T-helper 9 cell (primary cell): Measurements from ENCODE around the gene JHY.

Experiments
- DNase-seq: peaks from one replicate; pipeline ENCODE4 v3.0.0-alpha.2; 2020

Gene JHY

GRCh38 chr11:122954455-122954854 lies 71.9 kb downstream of the JHY start:
- DNase-seq: no peak

DNA sequence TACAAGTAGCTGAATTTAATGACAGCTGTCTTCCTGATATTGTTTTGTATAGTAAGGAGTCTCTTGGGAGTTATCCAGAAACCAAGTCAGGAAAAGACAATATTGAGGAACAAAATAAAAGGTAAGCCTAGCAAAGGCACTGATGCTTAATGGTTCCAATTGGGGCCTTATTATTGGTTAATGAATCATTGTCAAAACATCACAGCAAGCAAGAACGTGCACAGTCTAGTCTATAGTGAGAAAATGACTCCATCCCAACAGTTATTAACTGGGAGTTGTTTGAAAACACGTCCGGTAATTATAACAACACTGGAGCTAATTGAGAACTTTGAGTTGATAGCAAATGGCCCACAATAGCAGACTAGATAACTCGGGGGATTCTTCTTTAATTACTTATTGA lies 81.4 kb downstream of the JHY start:
- no peak for DNase-seq

DNA sequence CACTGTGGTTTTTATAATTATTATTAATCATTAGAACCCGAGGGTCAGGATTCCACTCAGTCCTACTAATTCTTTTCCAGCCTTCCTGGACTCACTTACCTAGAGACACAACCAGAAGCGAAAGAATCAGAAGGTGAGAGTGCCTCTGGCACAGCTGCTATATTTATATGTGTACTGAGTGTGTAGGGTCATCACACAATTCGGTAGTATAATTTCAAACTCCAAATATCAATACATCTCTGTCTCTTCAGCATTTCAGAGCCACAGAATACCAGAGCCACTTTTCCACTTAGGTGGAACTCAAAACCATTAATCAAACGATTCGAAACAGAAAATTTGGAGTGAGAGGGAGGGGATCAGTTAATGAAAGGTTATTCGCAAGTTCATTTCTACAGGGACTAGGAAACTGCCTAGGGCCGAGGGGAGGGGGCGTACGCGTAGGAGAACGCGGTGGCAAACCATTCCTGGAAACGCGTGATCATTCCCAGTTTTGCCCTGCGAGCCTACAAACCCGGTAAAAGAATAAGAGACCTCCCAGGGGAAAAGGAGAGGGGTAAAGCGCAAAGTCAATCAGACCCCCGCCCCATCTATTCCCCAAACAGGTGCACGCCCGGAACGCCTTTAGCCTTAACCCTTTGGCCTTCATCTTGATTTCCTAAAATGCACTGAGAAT lies 93.6 kb downstream of the JHY start:
- DNase-seq: no peak

- no peak for DNase-seq
These were observed 94.3 kb downstream of the JHY start for GRCh38 chr11:122976734-122977469.

DNA sequence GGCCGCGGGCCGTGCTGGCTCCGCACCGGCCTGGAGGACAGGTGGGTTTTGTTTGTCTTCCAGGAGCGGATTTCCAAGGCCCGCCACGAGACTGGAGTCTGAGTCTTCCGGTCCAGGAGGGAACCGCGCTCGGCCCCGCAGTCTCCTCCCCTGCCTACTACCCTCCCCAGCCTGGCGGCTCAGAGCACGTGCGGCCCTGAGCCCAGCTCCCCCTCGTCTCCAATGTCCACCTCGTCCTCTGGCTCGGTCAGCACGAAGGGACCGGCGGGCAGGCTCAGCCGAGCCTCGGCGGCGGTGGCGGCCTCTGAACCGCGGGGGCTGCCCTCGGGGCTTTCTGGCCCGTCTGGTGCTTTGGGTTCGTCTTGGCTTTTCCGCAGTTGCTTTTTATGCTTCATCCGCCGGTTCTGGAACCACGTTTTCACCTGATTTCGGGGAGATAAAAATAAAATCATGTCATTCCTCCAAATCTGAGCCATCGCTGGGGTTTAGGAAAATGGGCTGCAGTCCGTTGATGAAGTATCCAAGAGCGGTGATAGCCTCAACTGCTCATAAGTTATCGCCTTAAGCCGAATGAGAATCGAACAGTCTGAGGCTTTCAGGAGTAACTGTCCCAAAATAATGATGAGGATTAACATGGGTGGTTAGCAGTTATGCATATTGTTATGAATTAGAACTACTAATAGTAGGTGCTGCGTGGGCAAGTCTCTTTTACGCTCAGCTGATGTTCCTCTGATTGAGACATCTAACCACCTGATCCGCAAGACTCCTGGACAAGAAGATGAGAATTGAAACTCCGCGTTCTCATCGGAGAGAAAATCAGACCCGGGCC lies 95.1 kb downstream of the JHY start:
- DNase-seq: no peak

DNA sequence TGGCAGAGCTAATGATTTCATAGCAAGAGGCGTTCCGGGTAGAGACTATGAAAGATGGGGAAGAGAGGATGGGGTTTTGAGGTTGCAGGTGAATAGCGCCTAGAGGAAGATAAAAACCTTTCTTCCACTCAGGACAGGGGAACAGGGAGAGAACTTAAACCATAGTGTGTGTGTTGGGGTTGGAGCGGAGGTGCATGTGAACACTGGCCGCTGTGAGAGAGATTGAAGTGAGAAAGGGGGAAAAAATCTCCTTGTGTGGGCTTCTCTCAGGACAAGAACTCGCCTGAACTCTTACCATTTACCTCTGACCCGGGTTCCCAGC lies 95.7 kb downstream of the JHY start:
- no peak for DNase-seq

DNA sequence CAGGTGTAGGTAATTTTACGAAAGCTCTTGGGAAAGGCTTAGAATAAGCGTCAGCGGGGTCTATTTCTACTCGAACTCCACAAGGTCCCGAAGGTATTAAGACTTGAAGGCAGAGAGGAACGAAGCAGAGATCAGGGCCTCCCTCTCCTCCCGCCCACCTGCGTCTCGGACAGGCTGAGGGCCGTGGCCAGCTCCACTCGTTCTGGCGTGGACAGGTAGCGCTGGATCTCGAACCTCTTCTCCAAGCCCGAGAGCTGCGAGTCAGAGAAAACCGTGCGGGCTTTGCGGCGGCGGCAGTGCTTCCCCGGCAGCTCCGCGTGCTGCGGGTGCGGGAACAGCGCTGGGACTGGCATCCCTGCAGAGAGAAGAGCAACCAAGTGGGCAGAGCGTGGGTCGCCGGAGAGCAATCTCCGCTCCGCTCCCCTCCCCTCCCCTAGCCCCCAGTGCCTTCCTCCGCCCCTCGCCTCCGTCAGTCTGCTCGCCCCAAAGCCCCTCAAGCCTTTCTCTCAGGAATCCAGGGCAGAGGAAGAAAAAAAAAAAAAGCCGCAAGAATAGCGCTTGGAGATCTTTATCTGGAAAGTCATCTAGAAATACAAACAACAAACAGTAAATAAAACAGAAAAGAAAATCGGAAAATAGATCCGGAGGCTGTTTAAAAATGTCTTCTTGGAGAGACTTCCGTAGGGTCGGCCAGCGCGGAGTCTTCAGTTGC lies 96.7 kb downstream of the JHY start:
- DNase-seq: no peak

DNA sequence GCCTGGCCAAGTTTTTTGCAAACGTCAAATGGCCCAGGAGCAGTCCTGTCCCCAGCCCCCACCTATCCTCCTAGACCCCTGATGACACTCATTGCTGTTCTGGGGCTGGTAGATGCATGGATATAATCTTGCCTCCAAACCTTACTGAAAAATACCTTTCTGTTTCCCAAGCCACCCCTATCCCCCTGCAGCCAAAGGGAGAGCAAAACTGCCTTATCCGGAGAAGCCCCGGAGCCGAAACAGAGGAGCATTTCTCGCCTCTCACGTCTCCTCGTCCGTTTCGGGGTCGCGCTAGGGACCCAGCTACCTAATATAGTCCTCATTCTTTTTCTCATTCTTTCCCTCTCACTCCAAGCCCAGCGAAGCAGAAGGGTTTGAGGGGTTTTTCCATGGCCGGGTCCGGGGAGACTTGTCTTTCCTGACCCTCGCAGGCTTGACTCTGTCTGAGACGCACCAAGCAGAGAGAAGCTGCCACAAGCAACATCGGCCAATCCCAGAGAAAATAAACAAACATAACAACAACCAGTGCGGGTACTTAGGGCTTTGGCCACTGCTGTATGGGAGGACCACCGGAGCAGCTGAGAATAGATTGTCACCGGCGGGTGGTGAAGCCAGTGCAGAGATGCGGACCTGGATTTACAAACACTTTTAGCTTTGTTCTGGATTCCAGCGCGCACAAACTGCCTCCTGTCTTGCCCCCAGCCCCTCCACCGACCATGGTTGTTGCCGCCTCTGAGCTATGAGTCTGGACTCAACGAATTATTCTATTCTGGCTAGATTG lies 97.4 kb downstream of the JHY start:
- DNase-seq: no peak

DNA sequence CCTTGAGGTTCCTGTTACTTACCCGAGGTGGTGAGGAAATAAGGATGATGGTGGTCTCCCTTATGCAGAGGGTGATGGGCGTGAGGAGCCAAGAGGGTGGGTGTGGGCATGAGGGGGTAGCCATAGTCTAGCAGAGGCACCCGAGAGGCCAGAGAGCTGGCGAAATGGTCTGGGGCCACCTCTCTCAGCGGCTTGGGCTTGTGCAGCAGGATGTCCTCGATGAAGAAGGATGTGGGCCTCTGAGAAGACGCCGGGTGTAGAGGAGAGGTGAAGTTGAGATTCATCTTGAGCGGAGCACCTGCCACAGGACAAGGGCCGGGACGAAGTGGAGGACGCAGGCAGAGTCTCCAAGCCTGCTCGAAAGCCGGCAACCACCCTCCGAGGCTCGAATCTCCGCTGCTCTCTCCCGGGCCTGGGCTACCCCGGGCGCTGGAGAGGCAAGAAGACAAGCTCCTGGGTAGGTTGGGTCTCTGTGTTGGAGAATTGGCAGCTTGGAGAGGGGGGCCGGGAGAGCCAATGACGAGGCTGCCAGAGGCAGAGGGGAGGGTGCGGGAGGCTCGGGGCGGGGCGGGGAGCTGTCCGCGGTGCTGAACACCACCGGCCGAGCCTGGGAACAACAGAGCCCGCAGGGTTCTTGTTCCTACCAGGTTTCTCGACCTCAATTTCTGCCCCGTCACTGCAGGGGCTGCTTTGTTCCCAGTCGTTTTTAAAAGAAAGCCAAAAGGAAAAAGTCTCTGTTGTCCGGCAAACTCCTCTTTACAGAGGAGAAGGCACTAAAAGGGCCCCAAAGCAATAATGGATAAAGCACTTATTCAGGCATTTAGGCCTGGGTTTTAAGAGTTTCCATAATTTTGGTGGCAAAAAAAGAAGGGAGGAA lies 99.1 kb downstream of the JHY start, which contains the start of gene BSX:
TSS of gene BSX (minus strand) at position 447 of the 877 bp plus-strand sequence. CDS start at position 284, 163 bp downstream.
- DNase-seq: peak; percentile 41

DNA sequence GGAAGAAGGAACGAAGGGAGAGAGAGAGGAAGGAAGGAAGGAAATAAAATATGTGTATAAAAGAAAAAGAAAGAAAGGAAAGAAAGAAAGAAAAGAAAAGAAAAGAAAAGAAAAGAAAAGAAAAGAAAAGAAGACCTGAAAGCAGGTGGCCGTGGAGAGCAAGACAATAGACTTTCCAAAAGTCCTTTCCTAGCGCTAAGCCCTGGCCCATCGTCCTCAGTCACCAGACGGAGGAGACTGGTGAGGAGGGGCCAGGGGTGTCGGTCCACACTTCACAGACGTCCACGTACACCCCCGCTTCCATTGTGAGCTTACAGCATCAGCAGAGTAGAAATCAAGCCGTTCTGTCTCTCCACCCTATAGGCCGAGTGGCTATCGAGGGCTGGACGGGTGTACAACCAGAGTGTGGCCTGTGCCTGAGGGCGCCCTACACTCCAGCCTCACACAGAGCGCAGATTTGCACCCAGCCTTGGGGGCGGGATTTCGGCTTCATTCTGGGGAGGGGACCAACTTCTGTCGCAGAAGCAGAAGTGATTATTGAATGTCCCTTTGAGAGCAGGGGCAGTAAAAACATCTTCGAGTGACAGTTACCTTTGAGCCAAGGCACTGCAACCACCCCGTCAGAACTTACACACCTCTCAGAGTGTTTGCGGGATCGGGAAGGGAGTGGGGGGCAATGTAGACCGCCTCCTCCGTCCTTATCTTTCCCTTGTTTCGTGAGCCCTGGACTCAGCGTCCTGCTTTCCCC lies 101.1 kb downstream of the JHY start:
- DNase-seq: no peak

DNA sequence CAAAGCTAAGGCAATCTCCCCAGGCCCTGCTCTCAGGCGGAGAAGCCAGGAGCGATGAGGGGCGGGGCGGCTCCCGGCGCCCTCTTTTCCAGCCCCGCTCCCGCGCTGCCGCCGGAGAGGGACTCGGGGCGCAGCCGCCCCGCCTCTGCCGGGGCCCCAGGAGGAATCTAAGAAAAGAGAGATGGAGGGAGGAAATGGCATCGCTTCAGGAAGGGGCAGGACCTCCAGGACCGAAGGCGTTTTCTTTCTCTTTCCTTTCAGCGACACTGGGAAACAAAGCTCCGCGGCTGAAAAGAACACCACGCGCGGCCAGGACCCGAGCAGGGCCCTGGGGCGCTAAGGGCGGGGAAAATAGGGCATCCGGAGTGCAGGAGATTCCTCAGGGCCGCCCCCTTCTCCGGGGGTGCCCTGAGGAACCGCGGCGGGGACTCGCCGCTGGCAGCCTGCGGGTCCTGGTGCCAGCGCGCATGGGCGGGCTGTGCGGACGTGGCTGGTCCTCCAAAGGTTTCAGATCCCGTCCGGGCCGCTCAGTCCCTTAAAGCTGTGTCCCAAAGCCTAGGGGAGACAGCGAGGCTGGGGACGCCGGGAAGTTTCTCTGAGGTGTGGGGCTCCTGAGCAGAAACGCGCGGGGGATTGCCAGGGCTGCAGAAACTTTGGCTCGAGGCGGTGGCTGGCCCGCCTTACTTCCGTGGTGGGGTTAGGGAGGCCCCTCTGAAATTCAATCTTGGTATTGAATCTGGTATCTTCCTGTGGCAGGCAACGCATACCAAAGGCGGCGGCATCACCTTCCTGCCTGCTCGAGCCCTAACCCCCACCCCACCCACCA lies 101.8 kb downstream of the JHY start:
- no peak for DNase-seq

GRCh38 chr11:122995526-122995925 lies 113.0 kb downstream of the JHY start:
- DNase-seq: no peak

DNA sequence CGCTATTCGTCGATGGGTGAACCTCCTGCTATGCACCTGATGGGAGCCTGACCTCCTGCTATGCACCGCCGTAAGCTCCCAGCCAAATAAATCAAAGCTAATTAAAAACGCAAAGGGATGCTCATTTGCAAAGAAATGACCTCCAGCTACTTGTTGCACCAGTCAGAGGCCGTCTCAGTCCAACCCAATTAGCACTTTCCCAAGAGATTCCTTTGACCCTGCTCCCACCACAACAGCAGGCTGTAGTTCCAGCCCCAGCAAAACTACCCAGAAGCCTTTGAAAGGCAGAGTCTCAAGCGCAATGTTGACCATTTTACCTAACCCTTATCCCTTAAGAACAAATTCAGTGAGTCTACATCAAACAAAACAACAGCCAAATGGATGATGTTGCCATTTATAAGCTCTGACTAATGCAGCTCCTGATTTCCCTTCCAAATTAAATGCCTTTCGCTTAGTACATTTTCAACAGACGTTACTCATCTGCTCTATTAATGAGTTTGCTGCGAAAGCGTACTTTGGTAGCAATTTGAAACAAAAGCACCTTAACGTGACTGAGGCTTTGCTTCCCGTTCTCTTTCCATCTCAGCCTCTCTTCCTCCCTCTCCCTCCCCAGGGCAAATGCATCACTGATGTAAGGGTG lies 116.3 kb downstream of the JHY start:
- DNase-seq: no peak

DNA sequence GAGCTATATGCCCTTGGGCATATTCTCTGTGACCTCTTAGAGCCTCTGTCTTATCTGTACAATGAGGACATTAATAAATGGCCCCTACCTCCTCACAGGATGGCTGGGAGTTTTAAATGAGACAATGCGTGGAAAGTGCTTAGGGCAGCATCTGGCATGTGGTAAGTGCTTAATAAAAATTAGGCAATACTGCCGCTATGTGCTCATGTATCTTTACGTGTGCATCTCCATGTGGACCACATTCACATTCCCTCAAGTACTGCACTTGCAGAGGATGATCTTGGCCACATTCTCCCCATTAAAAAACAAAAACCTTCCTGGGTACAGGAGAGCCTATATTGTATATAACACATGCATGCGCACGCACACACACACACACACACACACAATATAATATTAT lies 118.2 kb downstream of the JHY start:
- no peak for DNase-seq

GRCh38 chr11:123006860-123007542 lies 124.4 kb downstream of the JHY start:
- no peak for DNase-seq
